Gastrocnemius medialis (tissue), 4 donors: ENCODE results near the gene CD1C.

Source experiments
- POLR2A ChIP-seq, 2 donors: fragments of 450-650 bp; IDR thresholded peaks; one replicate each; pipeline ENCODE4 v1.6.1; 2017; ENCODE audit warnings: antibody characterized with exemption in 2 of 2, mild to moderate bottlenecking in 2 of 2, moderate library complexity in 2 of 2
- TF ChIP-seq, protein P1 (sequence below), 5 experiments: fragments of 450-650 bp in 3 of 5; fragments of 200-600 bp in 2 of 5; sonication (generic) in 2 of 5; IDR thresholded peaks in 4 of 5; conservative IDR thresholded peaks in 1 of 5; 1 replicate in 4 of 5; 2 replicates in 1 of 5; pipeline ENCODE4 v1.5.1; 2016 to 2019; ENCODE audit warnings: antibody characterized with exemption in 5 of 5, mild to moderate bottlenecking in 3 of 5, moderate library complexity in 3 of 5

DNA sequence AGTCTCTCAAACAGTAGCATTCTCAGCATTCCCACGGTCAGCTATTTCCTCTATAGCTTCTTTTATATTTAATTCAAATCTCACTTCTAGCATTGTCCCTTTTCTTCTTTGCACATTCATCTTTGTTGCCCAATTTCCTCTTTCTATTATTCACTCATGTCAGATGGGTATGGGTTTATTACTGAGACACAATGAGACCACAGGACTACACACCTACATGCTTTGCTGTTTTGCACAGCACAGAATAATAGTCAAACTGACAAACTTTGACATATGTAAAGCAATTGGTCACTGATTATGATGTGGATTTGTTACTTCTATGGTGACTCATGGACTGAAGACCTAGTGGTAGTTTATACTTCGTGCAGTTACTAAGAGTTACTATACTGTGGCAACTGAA is 5.8 kb upstream of the CD1C start:
- TF ChIP-seq, protein P1, sequence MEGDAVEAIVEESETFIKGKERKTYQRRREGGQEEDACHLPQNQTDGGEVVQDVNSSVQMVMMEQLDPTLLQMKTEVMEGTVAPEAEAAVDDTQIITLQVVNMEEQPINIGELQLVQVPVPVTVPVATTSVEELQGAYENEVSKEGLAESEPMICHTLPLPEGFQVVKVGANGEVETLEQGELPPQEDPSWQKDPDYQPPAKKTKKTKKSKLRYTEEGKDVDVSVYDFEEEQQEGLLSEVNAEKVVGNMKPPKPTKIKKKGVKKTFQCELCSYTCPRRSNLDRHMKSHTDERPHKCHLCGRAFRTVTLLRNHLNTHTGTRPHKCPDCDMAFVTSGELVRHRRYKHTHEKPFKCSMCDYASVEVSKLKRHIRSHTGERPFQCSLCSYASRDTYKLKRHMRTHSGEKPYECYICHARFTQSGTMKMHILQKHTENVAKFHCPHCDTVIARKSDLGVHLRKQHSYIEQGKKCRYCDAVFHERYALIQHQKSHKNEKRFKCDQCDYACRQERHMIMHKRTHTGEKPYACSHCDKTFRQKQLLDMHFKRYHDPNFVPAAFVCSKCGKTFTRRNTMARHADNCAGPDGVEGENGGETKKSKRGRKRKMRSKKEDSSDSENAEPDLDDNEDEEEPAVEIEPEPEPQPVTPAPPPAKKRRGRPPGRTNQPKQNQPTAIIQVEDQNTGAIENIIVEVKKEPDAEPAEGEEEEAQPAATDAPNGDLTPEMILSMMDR (IDR thresholded peaks at IDR 0.05 in 4 of 5, conservative IDR thresholded peaks at IDR 0.05 in 1 of 5): no peak
- TF ChIP-seq POLR2A (IDR thresholded peaks at IDR 0.05): no peak
